HG03378 (cell line): Measurements from ENCODE around the gene ADARB2.
"Not testable (repeated sequence)": the region's sequence is repeated elsewhere in the genome, so short reads cannot be mapped to it uniquely, and the experiment has no call there.

Source experiments
- ATAC-seq: cut with Tn5 transposase; IDR thresholded peaks from one replicate; pipeline ENCODE4 v1.9.1; 2021; ENCODE audit warnings: mild to moderate bottlenecking, moderate library complexity; ENCODE audit not compliant: unreplicated experiment

The ADARB2 gene

GRCh38 chr10:1169186-1169885, 568.0 kb downstream of the ADARB2 start:
- ATAC-seq = no peak

GRCh38 chr10:1168763-1169162, 568.6 kb downstream of the ADARB2 start:
- ATAC-seq = no peak

GRCh38 chr10:1166828-1167275, 570.5 kb downstream of the ADARB2 start:
- ATAC-seq = no peak

- ATAC-seq = no peak
These were observed 571.1 kb downstream of the ADARB2 start for GRCh38 chr10:1166101-1166827.

GRCh38 chr10:1163831-1164230, 573.5 kb downstream of the ADARB2 start:
- no peak for ATAC-seq

- ATAC-seq = no peak
These were observed 574.1 kb downstream of the ADARB2 start for GRCh38 chr10:1163204-1163660.

- no peak for ATAC-seq
These were observed 574.7 kb downstream of the ADARB2 start for GRCh38 chr10:1162481-1163203.

GRCh38 chr10:1161315-1161673, 576.0 kb downstream of the ADARB2 start:
- not testable (repeated sequence) for ATAC-seq

GRCh38 chr10:1160561-1161314, 576.6 kb downstream of the ADARB2 start:
- ATAC-seq = no peak

- ATAC-seq = no peak
These were observed 577.9 kb downstream of the ADARB2 start for GRCh38 chr10:1159131-1160061.

GRCh38 chr10:1158536-1158935, 578.8 kb downstream of the ADARB2 start:
- ATAC-seq = not testable (repeated sequence)

- no peak for ATAC-seq
These were observed 579.3 kb downstream of the ADARB2 start for GRCh38 chr10:1158066-1158465.

GRCh38 chr10:1157615-1157933, 579.8 kb downstream of the ADARB2 start:
- no peak for ATAC-seq

GRCh38 chr10:1156921-1157614, 580.3 kb downstream of the ADARB2 start:
- ATAC-seq = no peak

- no peak for ATAC-seq
These were observed 580.8 kb downstream of the ADARB2 start for GRCh38 chr10:1156616-1156886.

GRCh38 chr10:1155791-1156615, 581.3 kb downstream of the ADARB2 start:
- ATAC-seq = no peak

- no peak for ATAC-seq
These were observed 582.6 kb downstream of the ADARB2 start for GRCh38 chr10:1154531-1155295.

- ATAC-seq = no peak
These were observed 583.4 kb downstream of the ADARB2 start for GRCh38 chr10:1153805-1154351.
